NT2/D1 (cell line): Measurements from ENCODE around the gene CDK11B.

Experiments used
- SUZ12 ChIP-seq: IDR thresholded peaks from 2 replicates; pipeline ENCODE4 v1.6.1; 2011; ENCODE audit not compliant: insufficient read length, insufficient read depth; ENCODE audit errors: extremely low read depth
- YY1 ChIP-seq: IDR thresholded peaks from 2 replicates; pipeline ENCODE4 v1.6.1; 2011; ENCODE audit not compliant: insufficient read length, insufficient read depth
- ZNF274 ChIP-seq: IDR thresholded peaks from 2 replicates; pipeline ENCODE4 v1.6.1; 2011; ENCODE audit warnings: mild to moderate bottlenecking, low read depth, low read length

DNA sequence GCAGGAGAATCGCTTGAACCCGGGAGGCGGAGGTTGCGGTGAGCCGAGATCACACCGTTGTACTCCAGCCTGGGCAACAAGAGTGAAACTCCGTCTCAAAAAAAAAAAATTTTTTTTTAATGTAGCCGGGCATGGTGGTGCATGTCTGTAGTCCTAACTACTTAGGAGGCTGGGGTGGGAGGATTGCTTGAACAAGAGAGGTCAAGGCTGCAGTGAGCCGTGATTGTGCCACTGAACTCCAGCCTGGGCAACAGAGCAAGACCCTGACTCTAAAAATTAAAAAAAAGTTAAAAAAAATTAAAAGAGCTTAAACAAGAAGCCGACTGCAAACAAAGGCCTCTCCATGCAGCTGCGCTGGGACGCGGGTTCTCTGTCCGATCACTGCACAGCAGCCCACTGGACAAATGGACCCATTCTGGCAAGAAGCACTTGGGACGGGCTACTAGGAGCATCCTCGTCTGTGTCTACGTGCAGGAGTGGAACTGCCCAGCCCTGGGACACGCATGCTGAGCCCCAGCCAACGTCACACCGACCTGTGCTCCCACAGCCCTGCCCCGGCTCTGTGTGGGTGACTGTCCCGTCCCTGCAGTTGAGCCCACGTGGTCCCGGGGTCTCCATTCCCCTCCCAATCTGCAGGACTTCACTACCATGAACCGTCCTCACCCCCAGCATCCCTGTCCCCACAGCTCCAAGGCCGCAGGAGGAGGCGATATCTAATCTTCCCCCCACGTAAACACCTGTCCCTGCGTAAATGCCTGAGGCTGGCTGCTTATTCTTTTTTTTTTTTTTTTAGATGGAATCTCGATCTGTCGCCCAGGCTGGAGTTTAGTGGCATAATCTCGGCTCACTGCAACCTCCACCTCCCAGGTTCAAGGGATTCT, 21.5 kb upstream of the CDK11B start:
- TF ChIP-seq ZNF274 = no peak
- no peak for TF ChIP-seq YY1
- TF ChIP-seq SUZ12 = no peak
